SU-DHL-6 (cell line): ENCODE data around the gene YWHAG.
A peak's percentile ranks its signal among the peaks of the same experiment; 100 is the strongest.

Experiments used
- H2AFZ ChIP-seq: fragments of 200-600 bp; sonication (generic); 2 replicates; pipeline ENCODE4 v1.6.1; 2014; ENCODE audit warnings: low read depth, mild to moderate bottlenecking, moderate library complexity, mixed read lengths, antibody characterized with exemption, low read length; ENCODE audit not compliant: severe bottlenecking
- H3F3A ChIP-seq: fragments of 200-600 bp; shearing (Covaris generic); 2 replicates; pipeline ENCODE4 v1.6.0; 2016; ENCODE audit warnings: antibody characterized with exemption, mild to moderate bottlenecking; ENCODE audit not compliant: insufficient read depth
- H3K27ac ChIP-seq: fragments of 200-600 bp; sonication (generic); 2 replicates; pipeline ENCODE4 v1.5.1; 2016; ENCODE audit warnings: low read depth, mild to moderate bottlenecking, low read length, moderate library complexity, mixed read lengths
- H3K27me3 ChIP-seq: fragments of 200-600 bp; sonication (generic), shearing (Covaris generic); 2 replicates; pipeline ENCODE4 v1.6.0; 2014; ENCODE audit warnings: mild to moderate bottlenecking, low read length
- H3K36me3 ChIP-seq: fragments of 200-600 bp; sonication (generic); 2 replicates; pipeline ENCODE4 v1.6.1; 2014; ENCODE audit warnings: mild to moderate bottlenecking, low read length, mixed read lengths
- H3K4me2 ChIP-seq: fragments of 300-600, 200-600 bp; shearing (Covaris generic), sonication (generic); 2 replicates; pipeline ENCODE4 v1.6.0; 2014; ENCODE audit warnings: low read length, low read depth, mild to moderate bottlenecking; ENCODE audit not compliant: poor library complexity, severe bottlenecking
- H3K4me3 ChIP-seq: fragments of 200-600 bp; sonication (generic); 2 replicates; pipeline ENCODE4 v1.5.1; 2014; ENCODE audit warnings: antibody characterized with exemption, low read length, mild to moderate bottlenecking, mixed read lengths; ENCODE audit not compliant: insufficient read depth, poor library complexity, severe bottlenecking
- H3K79me2 ChIP-seq: fragments of 200-600 bp; sonication (generic); 2 replicates; pipeline ENCODE4 v1.6.1; 2014; ENCODE audit warnings: mild to moderate bottlenecking, low read length, moderate library complexity; ENCODE audit not compliant: insufficient read depth
- H3K9ac ChIP-seq: fragments of 200-600 bp; sonication (generic); 2 replicates; pipeline ENCODE4 v1.7.0; 2014; ENCODE audit warnings: mild to moderate bottlenecking, low read length
- H3K9me2 ChIP-seq: fragments of 200-600 bp; sonication (generic); replicated peaks from 2 replicates; pipeline ENCODE4 v1.6.1; 2014; ENCODE audit warnings: low read length; ENCODE audit not compliant: insufficient read depth
- H3K9me3 ChIP-seq: fragments of 200-600 bp; sonication (generic); 2 replicates; pipeline ENCODE4 v1.6.1; 2014; ENCODE audit warnings: low read length, mixed read lengths; ENCODE audit not compliant: insufficient read depth
- H4K20me1 ChIP-seq: fragments of 200-600 bp; sonication (generic); 2 replicates; pipeline ENCODE4 v1.6.1; 2014; ENCODE audit warnings: low read depth, mild to moderate bottlenecking, antibody characterized with exemption, low read length, moderate library complexity, mixed read lengths
- EZH2phosphoT487 ChIP-seq: fragments of 200-600 bp; sonication (generic), shearing (Covaris generic); conservative IDR thresholded peaks from 2 replicates; pipeline ENCODE4 v1.6.1; 2018; ENCODE audit warnings: mild to moderate bottlenecking, antibody characterized with exemption, low read length, moderate library complexity, mixed read lengths
- TF ChIP-seq, protein P1 (sequence below): fragments of 200-600 bp; sonication (generic); IDR thresholded peaks from one replicate; pipeline ENCODE4 v1.5.1; 2017; ENCODE audit warnings: antibody characterized with exemption, mild to moderate bottlenecking, low read length, moderate library complexity; ENCODE audit not compliant: insufficient read depth, poor library complexity, severe bottlenecking

Gene YWHAG

GRCh38 chr7:76354981-76355730 lies 3.6 kb downstream of the YWHAG start:
- H3K9me2 ChIP-seq: no peaks in the 10 kb centered on the region
- TF ChIP-seq EZH2phosphoT487: no peak
- TF ChIP-seq, protein P1, sequence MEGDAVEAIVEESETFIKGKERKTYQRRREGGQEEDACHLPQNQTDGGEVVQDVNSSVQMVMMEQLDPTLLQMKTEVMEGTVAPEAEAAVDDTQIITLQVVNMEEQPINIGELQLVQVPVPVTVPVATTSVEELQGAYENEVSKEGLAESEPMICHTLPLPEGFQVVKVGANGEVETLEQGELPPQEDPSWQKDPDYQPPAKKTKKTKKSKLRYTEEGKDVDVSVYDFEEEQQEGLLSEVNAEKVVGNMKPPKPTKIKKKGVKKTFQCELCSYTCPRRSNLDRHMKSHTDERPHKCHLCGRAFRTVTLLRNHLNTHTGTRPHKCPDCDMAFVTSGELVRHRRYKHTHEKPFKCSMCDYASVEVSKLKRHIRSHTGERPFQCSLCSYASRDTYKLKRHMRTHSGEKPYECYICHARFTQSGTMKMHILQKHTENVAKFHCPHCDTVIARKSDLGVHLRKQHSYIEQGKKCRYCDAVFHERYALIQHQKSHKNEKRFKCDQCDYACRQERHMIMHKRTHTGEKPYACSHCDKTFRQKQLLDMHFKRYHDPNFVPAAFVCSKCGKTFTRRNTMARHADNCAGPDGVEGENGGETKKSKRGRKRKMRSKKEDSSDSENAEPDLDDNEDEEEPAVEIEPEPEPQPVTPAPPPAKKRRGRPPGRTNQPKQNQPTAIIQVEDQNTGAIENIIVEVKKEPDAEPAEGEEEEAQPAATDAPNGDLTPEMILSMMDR: no peak
- H3K4me2 ChIP-seq: peak overlapping the region; percentile 9
- peaks cover 3% of the 10 kb centered on the region; the same call in 1 of the 2 replicates for H3F3A ChIP-seq
- H3K36me3 ChIP-seq: peaks cover 30% of the 10 kb centered on the region
- H3K9me3 ChIP-seq: no peaks in the 10 kb centered on the region
- H3K27me3 ChIP-seq: no peaks in the 10 kb centered on the region
- H3K4me3 ChIP-seq: no peak overlapping the region
- H2AFZ ChIP-seq: no peak overlapping the region
- peaks cover 50% of the 10 kb centered on the region for H4K20me1 ChIP-seq
- no peak overlapping the region for H3K9ac ChIP-seq
- H3K27ac ChIP-seq: no peak overlapping the region
- H3K79me2 ChIP-seq: peaks cover 86% of the 10 kb centered on the region

DNA sequence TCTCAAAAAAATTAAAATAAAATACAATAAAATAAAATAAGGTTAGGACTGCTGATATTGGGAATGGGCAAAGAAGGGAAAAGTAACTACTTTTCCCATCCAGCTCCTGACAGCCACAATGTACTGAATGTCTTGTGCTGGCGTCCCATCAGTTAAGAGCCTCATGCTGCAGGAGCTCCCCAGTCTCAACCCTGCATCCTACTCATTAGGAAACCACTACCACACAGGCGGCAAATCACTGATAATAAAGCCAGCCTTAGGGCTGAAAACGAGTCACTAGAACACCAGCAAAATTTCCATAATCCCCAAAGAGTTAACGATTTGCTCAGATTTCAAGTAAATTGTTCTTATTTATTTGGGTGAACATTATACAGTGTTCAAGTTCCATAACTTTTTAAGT lies 4.3 kb downstream of the YWHAG start:
- H2AFZ ChIP-seq: no peak overlapping the region
- no peaks in the 10 kb centered on the region for H3K9me3 ChIP-seq
- no peak overlapping the region for H3K4me2 ChIP-seq
- TF ChIP-seq, protein P1: no peak
- TF ChIP-seq EZH2phosphoT487: no peak
- H3K4me3 ChIP-seq: no peak overlapping the region
- H3F3A ChIP-seq: no peaks in the 10 kb centered on the region
- no peak overlapping the region for H3K9ac ChIP-seq
- peaks cover 50% of the 10 kb centered on the region for H4K20me1 ChIP-seq
- no peaks in the 10 kb centered on the region for H3K27me3 ChIP-seq
- H3K36me3 ChIP-seq: peaks cover 31% of the 10 kb centered on the region
- peaks cover 93% of the 10 kb centered on the region for H3K79me2 ChIP-seq
- no peaks in the 10 kb centered on the region for H3K9me2 ChIP-seq
- no peak overlapping the region for H3K27ac ChIP-seq

GRCh38 chr7:76353744-76354143 lies 5.0 kb downstream of the YWHAG start:
- Histone ChIP-seq H3K4me3 (no peak overlapping the region), H3F3A (no peaks in the 10 kb centered on the region), H2AFZ (no peak overlapping the region), H3K9ac (no peak overlapping the region), H3K27me3 (no peaks in the 10 kb centered on the region), H3K9me3 (no peaks in the 10 kb centered on the region), H3K27ac (no peak overlapping the region), H3K36me3 (peaks cover 34% of the 10 kb centered on the region), H3K79me2 (peaks cover 100% of the 10 kb centered on the region), H3K4me2 (no peak overlapping the region), H3K9me2 (no peaks in the 10 kb centered on the region), H4K20me1 (peaks cover 50% of the 10 kb centered on the region)
- TF ChIP-seq, protein P1: no peak
- TF ChIP-seq EZH2phosphoT487: no peak
